NB4 (cell line): ENCODE measurements around the gene ANKRA2.

Source experiments
- CTCF ChIP-seq: IDR thresholded peaks from one replicate; pipeline ENCODE4 v1.5.1; 2012; ENCODE audit warnings: low read depth, low read length
- MAX ChIP-seq: IDR thresholded peaks from 2 replicates; pipeline ENCODE4 v1.6.1; 2011; ENCODE audit warnings: low read depth, low read length
- MYC ChIP-seq: IDR thresholded peaks from 2 replicates; pipeline ENCODE4 v1.6.1; 2011; ENCODE audit warnings: low read depth, low read length
- POLR2A ChIP-seq: IDR thresholded peaks from 2 replicates; pipeline ENCODE4 v1.6.1; 2011; ENCODE audit warnings: mild to moderate bottlenecking; ENCODE audit not compliant: insufficient read length; ENCODE audit errors: extremely low read depth

- no peak for TF ChIP-seq MAX
- TF ChIP-seq CTCF: no peak
- TF ChIP-seq POLR2A: no peak
- TF ChIP-seq MYC: no peak
Observed at GRCh38 chr5:73539730-73540129, 25.7 kb downstream of the ANKRA2 start.
